ENCODE measurements around the gene THADA.

- no peak for TF ChIP-seq CTCF (IDR thresholded peaks at IDR 0.05; ENCODE audit: borderline replicate concordance, extremely low read depth, low read length, poor library complexity, severe bottlenecking)
- no peak for TF ChIP-seq EZH2 (IDR thresholded peaks at IDR 0.05; ENCODE audit: borderline replicate concordance, low read depth, low read length, severe bottlenecking)
Measured at GRCh38 chr2:43438342-43438741, 157.5 kb downstream of the THADA start.
